SK-N-SH (cell line): ENCODE results near the gene DENND6A. TPM values are rescaled to one million over a fixed set of nuclear protein-coding genes. Genes with fewer than 3 reads are reported as not detected.

ENCODE experiments used
- CTCF ChIA-PET: fragments of 300-600, 350-600 bp; formaldehyde crosslinking; extraction: SDS; loops from one replicate; lab custom pipeline; 2021; lab: Yijun Ruan, JAX
- POLR2A ChIA-PET: fragments of 350-600 bp; sonication (Branson Sonifier 250); formaldehyde crosslinking; extraction: SDS; loops from one replicate; lab custom pipeline; 2020; ENCODE audit warnings: antibody characterized with exemption, inconsistent platforms; lab: Yijun Ruan, JAX
- DNase-seq: peaks from one replicate; pipeline ENCODE4 v3.0.0; 2012
- H2AFZ ChIP-seq: fragments of 200-600 bp; sonication (generic); 2 replicates; pipeline ENCODE4 v1.8.1; 2016; ENCODE audit warnings: antibody characterized with exemption, mild to moderate bottlenecking, low read depth
- H3F3A ChIP-seq: fragments of 200-600 bp; sonication (generic); replicated peaks from 2 replicates; pipeline ENCODE3; 2016; ENCODE audit warnings: antibody characterized with exemption, mild to moderate bottlenecking; ENCODE audit not compliant: insufficient read depth
- H3K27ac ChIP-seq, 2 experiments: fragments of 200-500 bp in 1 of 2; fragments of 200-600 bp in 1 of 2; sonication (Bioruptor generic) in 1 of 2; sonication (generic), shearing (Covaris generic) in 1 of 2; 2 replicates each; pipeline versions ENCODE4 v1.5.1 to v1.6.1; 2014 to 2016; ENCODE audit warnings: low read depth in 2 of 2, inconsistent platforms in 1 of 2, low read length in 1 of 2, mild to moderate bottlenecking in 1 of 2, mixed read lengths in 1 of 2
- H3K27me3 ChIP-seq: fragments of 200-600 bp; sonication (generic), shearing (Covaris generic); 2 replicates; pipeline ENCODE4 v1.6.1; 2016; ENCODE audit warnings: mixed run types; ENCODE audit not compliant: insufficient read depth
- H3K36me3 ChIP-seq, 2 experiments: fragments of 200-500 bp in 1 of 2; fragments of 200-600 bp in 1 of 2; sonication (Bioruptor generic) in 1 of 2; sonication (generic) in 1 of 2; replicated peaks in 1 of 2; 2 replicates each; pipeline versions ENCODE3 to v1.5.1; 2014 to 2016; ENCODE audit warnings: low read length in 1 of 2, mild to moderate bottlenecking in 1 of 2; ENCODE audit not compliant: insufficient read depth in 2 of 2, control insufficient read depth in 1 of 2
- H3K4me1 ChIP-seq, 2 experiments: fragments of 200-500 bp in 1 of 2; fragments of 200-600 bp in 1 of 2; sonication (Bioruptor generic) in 1 of 2; sonication (generic), shearing (Covaris generic) in 1 of 2; 2 replicates each; pipeline versions ENCODE4 v1.5.1 to v1.6.1; 2014 to 2016; ENCODE audit warnings: low read depth in 1 of 2, low read length in 1 of 2, mixed run types in 1 of 2; ENCODE audit not compliant: insufficient read depth in 2 of 2, control insufficient read depth in 1 of 2
- H3K4me2 ChIP-seq: fragments of 200-600 bp; sonication (generic), shearing (Covaris generic); 2 replicates; pipeline ENCODE4 v1.6.1; 2017; ENCODE audit warnings: mixed run types
- H3K4me3 ChIP-seq, 2 experiments: fragments of 200-500 bp in 1 of 2; fragments of 200-600 bp in 1 of 2; sonication (Bioruptor generic) in 1 of 2; sonication (generic), shearing (Covaris generic) in 1 of 2; 2 replicates each; pipeline versions ENCODE4 v1.5.1 to v1.8.1; 2014 to 2016; ENCODE audit warnings: low read depth in 2 of 2, inconsistent platforms in 1 of 2, low read length in 1 of 2, mild to moderate bottlenecking in 1 of 2, mixed read lengths in 1 of 2, moderate library complexity in 1 of 2
- H3K79me2 ChIP-seq: fragments of 200-600 bp; sonication (generic); 2 replicates; pipeline ENCODE4 v1.8.1; 2017; ENCODE audit warnings: mild to moderate bottlenecking; ENCODE audit not compliant: insufficient read depth
- H3K9ac ChIP-seq: fragments of 200-600 bp; sonication (generic); 2 replicates; pipeline ENCODE4 v1.6.1; 2017; ENCODE audit warnings: mixed run types
- H3K9me2 ChIP-seq: fragments of 200-600 bp; sonication (generic); 2 replicates; pipeline ENCODE4 v1.6.1; 2017; ENCODE audit warnings: mixed run types
- H3K9me3 ChIP-seq: fragments of 200-600 bp; sonication (generic); 2 replicates; pipeline ENCODE4 v1.6.1; 2017; ENCODE audit warnings: mixed run types, mild to moderate bottlenecking, moderate library complexity
- H4K20me1 ChIP-seq: fragments of 200-600 bp; sonication (generic); 2 replicates; pipeline ENCODE4 v1.6.1; 2017; ENCODE audit warnings: mild to moderate bottlenecking, mixed run types; ENCODE audit not compliant: insufficient read depth
- CHD2 ChIP-seq: fragments of 150-350 bp; IDR thresholded peaks from 2 replicates; pipeline ENCODE4 v1.6.1; 2018; ENCODE audit warnings: low read length; ENCODE audit not compliant: partially characterized antibody
- CTCF ChIP-seq: fragments of 200-600 bp; sonication (generic); IDR thresholded peaks from 2 replicates; pipeline ENCODE4 v1.6.1; 2017; ENCODE audit warnings: antibody characterized with exemption, mild to moderate bottlenecking, moderate library complexity
- JUND ChIP-seq: IDR thresholded peaks from 2 replicates; pipeline ENCODE4 v1.4.0; 2012
- MAX ChIP-seq: IDR thresholded peaks from 2 replicates; pipeline ENCODE4 v1.4.0; 2012; ENCODE audit warnings: low read depth
- NFIC ChIP-seq: IDR thresholded peaks from 2 replicates; pipeline ENCODE4 v1.4.0; 2012; ENCODE audit warnings: borderline replicate concordance
- RAD21 ChIP-seq: IDR thresholded peaks from 2 replicates; pipeline ENCODE4 v1.6.1; 2012; ENCODE audit warnings: mild to moderate bottlenecking, low read length
- RCOR1 ChIP-seq: fragments of 150-350 bp; IDR thresholded peaks from 2 replicates; pipeline ENCODE4 v1.6.1; 2017; ENCODE audit warnings: antibody characterized with exemption, low read length
- RFX5 ChIP-seq: IDR thresholded peaks from 2 replicates; pipeline ENCODE4 v1.6.1; 2012; ENCODE audit warnings: mild to moderate bottlenecking, improper control_type of control experiment, low read length
- SMC3 ChIP-seq: IDR thresholded peaks from 2 replicates; pipeline ENCODE4 v1.6.1; 2012; ENCODE audit warnings: low read depth, low read length, improper control_type of control experiment
- TAF1 ChIP-seq: IDR thresholded peaks from 2 replicates; pipeline ENCODE4 v1.6.1; 2012; ENCODE audit warnings: low read depth, mild to moderate bottlenecking, low read length, moderate library complexity, borderline replicate concordance
- WGBS: methylation state at CpG from one replicate; pipeline ENCODE4 v1.1.6; 2017; ENCODE audit warnings: low lambda C conversion rate; 5-methylcytosine and 5-hydroxymethylcytosine counted together
- polyA plus RNA-seq, 3 experiments: library from polyadenylated mRNA; depleted of rRNA; stranded (reverse); fragments of >200 nt; gene quantifications; 2 replicates each; pipeline ENCODE4 v1.2.3, GENCODE V29; 2012

Gene DENND6A
- polyA plus RNA-seq, 1 of the 3 experiments (the other 2 are of a cell fraction), result 5.8 TPM

- H3K9me2 ChIP-seq, result no peaks in the 10 kb centered on the region
- peaks cover 16% of the 10 kb centered on the region for H3K79me2 ChIP-seq
- no peak overlapping the region for H3K27ac ChIP-seq
- H3K9me3 ChIP-seq, result 0 out of 2 replicates have a peak, but pooled peaks cover 4% of the 10 kb centered on the region
- no peaks in the 10 kb centered on the region for H3K4me1 ChIP-seq
- H3K9ac ChIP-seq, result no peak overlapping the region
- POLR2A ChIA-PET, result no interaction called here
- CTCF ChIA-PET, result interaction anchor here (1.3 kb wide), 1 partner anchor 209 kb away, joined by 3 read pairs; no protein-coding TSS in a partner anchor
- TF ChIP-seq TAF1 (no peak), CTCF (no peak), RFX5 (no peak), NFIC (no peak), JUND (no peak), RCOR1 (no peak)
- H3K4me2 ChIP-seq, result no peak overlapping the region
- no peaks in the 10 kb centered on the region for H3K27me3 ChIP-seq
- H4K20me1 ChIP-seq, result no peaks in the 10 kb centered on the region; the same call in 1 of the 2 replicates
- H2AFZ ChIP-seq, result no peak overlapping the region
- H3K36me3 ChIP-seq, result peaks cover 11 to 57% of the 10 kb centered on the region in 2 experiments
- H3F3A ChIP-seq, result peaks cover 6% of the 10 kb centered on the region
- 100% methylated on average over 2 of the region's 2 CpGs for WGBS
- no peak for DNase-seq
- H3K4me3 ChIP-seq, result no peak overlapping the region
Measured at GRCh38 chr3:57647292-57647940, 45.5 kb downstream of the DENND6A start.

- Histone ChIP-seq H4K20me1 (no peaks in the 10 kb centered on the region; the same call in 1 of the 2 replicates), H3K9me3 (0 out of 2 replicates have a peak, but pooled peaks cover 4% of the 10 kb centered on the region), H3K36me3 (peaks cover 9 to 60% of the 10 kb centered on the region in 2 experiments), H3F3A (peaks cover 6% of the 10 kb centered on the region), H3K79me2 (peaks cover 16% of the 10 kb centered on the region), H3K9ac (no peak overlapping the region), H3K4me1 (no peaks in the 10 kb centered on the region), H3K4me2 (no peak overlapping the region), H3K27ac (no peak overlapping the region), H3K9me2 (no peaks in the 10 kb centered on the region), H2AFZ (no peak overlapping the region), H3K4me3 (no peak overlapping the region), H3K27me3 (no peaks in the 10 kb centered on the region)
- CTCF ChIA-PET, result interaction anchor here (1.0 kb wide), 1 partner anchor 42 kb away, joined by 3 read pairs; no protein-coding TSS in a partner anchor
- TF ChIP-seq CTCF (peak; percentile 37), MAX (no peak), CHD2 (no peak), RAD21 (peak; percentile 53), SMC3 (peak; percentile 22; the same call in 1 of the 2 replicates)
- over 99% methylated on average over 2 of the region's 2 CpGs for WGBS
- POLR2A ChIA-PET, result no interaction called here
- peak; percentile 11 for DNase-seq
Measured at GRCh38 chr3:57646723-57647122, 46.2 kb downstream of the DENND6A start.
